ENCODE results near the gene TNS2. TPM values are rescaled to one million over a fixed set of nuclear protein-coding genes. Genes with fewer than 3 reads are reported as not detected.

TNS2 gene
- total and polyA plus RNA-seq, 2 donors (not counting 1 experiment from before 2014, with no cell fraction given): 0.60 to 1.3 TPM

DNA sequence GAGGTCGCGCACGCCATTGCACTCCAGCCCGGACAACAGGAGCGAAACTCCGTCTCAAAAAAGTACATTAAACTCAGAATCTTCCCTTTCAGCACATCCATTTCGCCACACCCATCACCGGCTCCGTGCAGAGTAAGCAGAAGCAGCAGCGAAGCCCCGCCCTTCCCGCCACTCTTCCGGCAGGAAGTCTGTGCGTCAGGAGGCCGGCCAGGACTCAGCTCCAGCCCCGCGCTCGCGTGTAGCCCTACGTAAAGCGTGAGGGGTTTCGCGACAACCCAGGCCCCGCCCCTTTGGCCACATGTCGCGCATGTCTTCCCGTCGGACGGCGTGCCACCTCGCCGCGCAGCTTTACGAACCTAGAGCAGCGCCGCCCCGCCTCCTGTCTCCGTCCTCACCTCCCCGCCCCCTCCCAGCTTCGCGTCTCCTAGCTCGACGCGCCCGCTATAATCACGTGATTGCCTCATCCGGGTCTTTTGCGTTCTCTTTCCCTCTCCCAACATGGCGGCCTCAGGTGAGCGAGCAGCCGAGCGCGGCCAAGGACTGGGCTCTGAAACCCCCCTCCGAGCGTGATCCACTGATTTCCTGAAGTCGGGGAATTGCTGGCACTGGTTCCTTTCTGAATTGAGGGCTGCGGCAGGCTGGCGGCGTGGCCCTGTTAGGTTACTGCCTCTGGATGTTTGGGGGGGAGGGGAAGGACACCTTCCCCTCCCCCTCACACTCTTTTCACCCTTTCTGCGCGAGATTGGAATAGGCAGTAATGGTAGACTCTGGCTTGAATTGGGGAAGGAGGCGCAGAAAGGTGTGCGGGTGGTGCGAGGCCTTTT, 43.7 kb upstream of the TNS2 start, which contains the start of gene EIF4B:
EIF4B (plus strand) TSS at position 471 of the 824 bp plus-strand sequence; CDS start at position 499, 28 bp downstream.
- CTCF ChIA-PET: interaction anchor here (0.6 to 1.6 kb wide), 11 partner anchors 20 to 1352 kb away, joined by 3 to 4 read pairs (median 3); partner anchors contain the start of gene SPRYD3
- POLR2A ChIA-PET: interaction anchor here (0.6 to 1.0 kb wide), 5 partner anchors 41 to 748 kb away, joined by 3 to 7 read pairs (median 4); partner anchors contain the start of genes CSAD, SPRYD3 and ZNF740
- WGBS (ENCODE audit: insufficient coverage): 0% methylated on average over 58 of the region's 64 CpGs

More for the DNA sequence above, 43.7 kb upstream of the TNS2 start, which contains the start of gene EIF4B:
- H2AFZ ChIP-seq (ENCODE audit: insufficient read depth, low read depth, low read length, poor library complexity, severe bottlenecking): peak within 1 kb of the TSS; percentile 92
- TF ChIP-seq, protein P1, sequence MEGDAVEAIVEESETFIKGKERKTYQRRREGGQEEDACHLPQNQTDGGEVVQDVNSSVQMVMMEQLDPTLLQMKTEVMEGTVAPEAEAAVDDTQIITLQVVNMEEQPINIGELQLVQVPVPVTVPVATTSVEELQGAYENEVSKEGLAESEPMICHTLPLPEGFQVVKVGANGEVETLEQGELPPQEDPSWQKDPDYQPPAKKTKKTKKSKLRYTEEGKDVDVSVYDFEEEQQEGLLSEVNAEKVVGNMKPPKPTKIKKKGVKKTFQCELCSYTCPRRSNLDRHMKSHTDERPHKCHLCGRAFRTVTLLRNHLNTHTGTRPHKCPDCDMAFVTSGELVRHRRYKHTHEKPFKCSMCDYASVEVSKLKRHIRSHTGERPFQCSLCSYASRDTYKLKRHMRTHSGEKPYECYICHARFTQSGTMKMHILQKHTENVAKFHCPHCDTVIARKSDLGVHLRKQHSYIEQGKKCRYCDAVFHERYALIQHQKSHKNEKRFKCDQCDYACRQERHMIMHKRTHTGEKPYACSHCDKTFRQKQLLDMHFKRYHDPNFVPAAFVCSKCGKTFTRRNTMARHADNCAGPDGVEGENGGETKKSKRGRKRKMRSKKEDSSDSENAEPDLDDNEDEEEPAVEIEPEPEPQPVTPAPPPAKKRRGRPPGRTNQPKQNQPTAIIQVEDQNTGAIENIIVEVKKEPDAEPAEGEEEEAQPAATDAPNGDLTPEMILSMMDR (IDR thresholded peaks at IDR 0.05): no peak
- TF ChIP-seq EZH2 (IDR thresholded peaks at IDR 0.05; ENCODE audit: borderline replicate concordance, insufficient read depth, low read depth, low read length, poor library complexity, severe bottlenecking): no peak
- H3K4me3 Mint-ChIP-seq: peak within 1 kb of the TSS; percentile 98
- DNase-seq (peak; percentile 100), ATAC-seq (ENCODE audit: low read depth) (peak; percentile 91)
- no peaks in the 10 kb centered on the region for H3K27me3 ChIP-seq (replicated peaks in 1 of 4; ENCODE audit: control extremely low read depth in 1 of 4, control insufficient read depth in 3 of 4, insufficient read depth in 4 of 4, low read length in 3 of 4)
- H3K36me3 ChIP-seq (replicated peaks in 1 of 2; ENCODE audit: control extremely low read depth in 1 of 2, control insufficient read depth in 1 of 2, extremely low read depth in 1 of 2, insufficient read depth in 2 of 2, low read length in 1 of 2): peaks cover 0 to 13% of the 10 kb centered on the region in 2 experiments
- H3K4me1 Mint-ChIP-seq: peaks cover 44% of the 10 kb centered on the region
- peaks cover 53% of the 10 kb centered on the region for H3K79me2 ChIP-seq (ENCODE audit: control insufficient read depth, insufficient read depth, low read length)
- peak within 1 kb of the TSS; percentile 72 to 100 (median 82) for H3K4me3 ChIP-seq (ENCODE audit: control extremely low read depth in 1 of 5, extremely low read depth in 1 of 5, insufficient read depth in 1 of 5, low read depth in 2 of 5, low read length in 4 of 5)
- H3K9ac ChIP-seq (ENCODE audit: low read length): peak within 1 kb of the TSS; percentile 76
- H3K27ac Mint-ChIP-seq: peak within 1 kb of the TSS; percentile 98
- peak within 1 kb of the TSS; percentile 79 to 92 for H3K27ac ChIP-seq (ENCODE audit: low read length in 2 of 2)
- H3K4me1 ChIP-seq (ENCODE audit: control insufficient read depth in 2 of 2, insufficient read depth in 2 of 2, low read length in 2 of 2): peaks cover 38 to 46% of the 10 kb centered on the region in 2 donors
- no peaks in the 10 kb centered on the region for H3K27me3 Mint-ChIP-seq
- intact Hi-C loops (cut with micrococcal nuclease): loop anchor here (1.0 to 10.0 kb wide), 9 partner anchors 41 to 1789 kb away; partner anchors contain the start of genes ACVR1B, ATP5MC2, CISTR and CSAD
- peak within 1 kb of the TSS; percentile 77 for H3K4me2 ChIP-seq (replicated peaks; ENCODE audit: low read depth, low read length, poor library complexity, severe bottlenecking)
- no peaks in the 10 kb centered on the region for H3K9me3 Mint-ChIP-seq (ENCODE audit: insufficient read depth)
- no peaks in the 10 kb centered on the region for H3K9me3 ChIP-seq (ENCODE audit: control extremely low read depth in 1 of 3, control insufficient read depth in 2 of 3, insufficient read depth in 1 of 3, low read length in 2 of 3)
- peaks cover 48% of the 10 kb centered on the region for H4K20me1 ChIP-seq (ENCODE audit: control insufficient read depth, insufficient read depth, low read length, poor library complexity, severe bottlenecking)
